K562 (cell line): ENCODE measurements around the gene FERMT3. TPM values are rescaled to one million over a fixed set of nuclear protein-coding genes. Genes with fewer than 3 reads are reported as not detected.

Experiments used
- CBX1 ChIP-seq: sonication (generic); IDR thresholded peaks from 2 replicates; pipeline ENCODE4 v1.6.1; 2016; ENCODE audit warnings: antibody characterized with exemption, low read depth, mild to moderate bottlenecking
- HNRNPLL ChIP-seq: fragments of 200-400 bp; formaldehyde crosslinking; IDR thresholded peaks from 2 replicates; pipeline ENCODE4 v1.6.1; 2017; ENCODE audit warnings: low read length, low read depth, mild to moderate bottlenecking; ENCODE audit not compliant: poor library complexity, severe bottlenecking
- HOXB6 ChIP-seq: fragments of 250-450 bp; sonication (Bioruptor Pico); IDR thresholded peaks from 2 replicates; pipeline ENCODE4 v1.5.1; 2022; ENCODE audit warnings: mild to moderate bottlenecking, borderline replicate concordance
- IRF2 ChIP-seq: sonication (generic); formaldehyde crosslinking; IDR thresholded peaks from 2 replicates; pipeline ENCODE4 v1.8.1; 2022; ENCODE audit warnings: mild to moderate bottlenecking, missing genetic modification reagents
- MGA ChIP-seq: fragments of 450-650 bp; IDR thresholded peaks from 2 replicates; pipeline ENCODE4 v1.6.1; 2016; ENCODE audit warnings: mild to moderate bottlenecking, moderate library complexity
- SNIP1 ChIP-seq: fragments of 450-650 bp; IDR thresholded peaks from 2 replicates; pipeline ENCODE4 v1.7.1; 2017; ENCODE audit warnings: low read depth, mild to moderate bottlenecking
- ZHX1 ChIP-seq: fragments of 150-350 bp; conservative IDR thresholded peaks from 2 replicates; pipeline ENCODE4 v1.6.1; 2014; ENCODE audit warnings: low read length
- ZNF764 ChIP-seq: fragments of 250-450 bp; sonication (Bioruptor Pico); IDR thresholded peaks from 2 replicates; pipeline ENCODE4 v1.4.0; 2020; ENCODE audit warnings: low read depth, mild to moderate bottlenecking, moderate library complexity
- polyA plus RNA-seq, 8 experiments: library from polyadenylated mRNA; depleted of rRNA in 4 of 8; stranded (reverse) in 5 of 8; unstranded in 3 of 8; fragments of >200 nt; fragmentation: Nextera tagmentation in 2 of 8; fragmentation: Illumina TruSeq in 1 of 8; extraction: Ambion mirVana in 2 of 8; extraction: Trizol in 1 of 8; gene quantifications; 2 replicates each; pipeline versions ENCODE4 v1.2.1 to v1.2.3, GENCODE V29; 2011 to 2014; ENCODE audit warnings: inconsistent platforms in 1 of 8, missing spikeins in 1 of 8
- total RNA-seq, 7 experiments: library from RNA; depleted of rRNA in 6 of 7; stranded (reverse); fragments of >200 nt in 6 of 7; fragmentation: Illumina TruSeq in 2 of 7; extraction: Trizol in 2 of 7; gene quantifications; 2 replicates each; pipeline versions ENCODE4 v1.2.1 to v1.2.3, GENCODE V29; 2011 to 2021; ENCODE audit warnings: low replicate concordance in 1 of 7

The FERMT3 gene
- total and polyA plus RNA-seq, 9 of the 15 experiments (the other 6 are each of a cell fraction or from before 2014, with no cell fraction given), result 3.2 to 275 (median 79.7) TPM

DNA sequence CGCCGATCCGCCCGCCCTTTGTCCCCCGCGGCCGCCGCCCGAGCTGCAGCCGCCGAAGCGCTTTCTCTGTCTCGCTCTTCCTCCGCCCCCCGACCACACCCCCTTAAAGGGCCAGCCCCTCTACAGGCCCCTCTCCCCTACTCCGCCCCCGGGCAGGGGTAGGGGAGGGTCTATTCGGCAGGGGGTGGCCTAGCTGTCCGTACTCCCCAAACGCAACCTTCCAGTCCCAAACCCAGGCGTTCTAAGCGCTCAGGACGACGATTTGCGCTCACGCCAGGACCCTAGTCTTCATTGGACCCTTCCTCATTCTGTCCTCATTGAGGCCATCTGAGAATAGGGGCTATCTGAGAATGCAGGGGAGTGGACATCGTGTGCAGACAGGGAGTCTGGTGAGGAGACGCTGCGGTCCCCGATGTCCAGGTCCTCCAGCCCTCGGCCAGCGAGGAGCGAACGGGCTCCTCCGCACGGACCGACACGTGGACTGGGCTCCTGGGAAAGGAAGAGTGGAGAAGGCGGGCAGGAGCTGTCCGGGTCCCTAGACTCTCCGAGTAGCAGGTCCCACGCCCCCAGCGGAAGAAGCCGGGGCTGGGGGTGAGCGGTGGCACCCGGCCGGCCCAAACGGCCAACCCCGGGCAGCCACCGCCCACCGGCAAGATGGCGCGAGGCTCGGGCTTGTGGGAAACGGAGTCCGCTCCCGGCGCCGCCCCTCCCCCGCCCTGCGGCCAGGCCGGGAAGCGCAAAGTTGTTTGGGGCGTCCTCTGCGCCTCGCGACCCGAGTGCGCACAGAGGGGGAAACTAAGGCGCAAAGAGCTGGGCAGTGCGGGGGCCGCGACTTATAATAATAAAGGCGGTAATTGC lies 40.6 kb downstream of the FERMT3 start, which contains the start of gene PPP1R14B (continued):
- TF ChIP-seq MGA, result peak; percentile 95
- no peak for TF ChIP-seq IRF2 (CRISPR knock-in tag)
- TF ChIP-seq CBX1, result peak; percentile 94
- no peak for TF ChIP-seq ZHX1
- no peak for TF ChIP-seq ZNF764 (CRISPR knock-in tag)
- no peak for TF ChIP-seq HOXB6 (CRISPR knock-in tag)
- TF ChIP-seq HNRNPLL, result peak; percentile 69
- peak; percentile 34; the same call in 1 of the 2 replicates for TF ChIP-seq SNIP1
